HG03196 (cell line): Measurements from ENCODE around the gene SIX5.
A peak's percentile ranks its signal among the peaks of the same experiment; 100 is the strongest.

Experiments
- ATAC-seq: cut with Tn5 transposase; IDR thresholded peaks from one replicate; pipeline ENCODE4 v1.9.1; 2021; ENCODE audit not compliant: unreplicated experiment

The SIX5 gene

GRCh38 chr19:45793178-45793564 is 24.1 kb upstream of the SIX5 start:
- no peak for ATAC-seq

- ATAC-seq: peak; percentile 95
Observed at GRCh38 chr19:45792470-45793177, 23.6 kb upstream of the SIX5 start, which contains the start of gene DMWD. Gene DMWD, minus strand, starts transcription at chr19:45792845. Its CDS starts 89 bp downstream, at chr19:45792756.

GRCh38 chr19:45791744-45792469 is 22.9 kb upstream of the SIX5 start:
- peak; percentile 17 for ATAC-seq

- ATAC-seq: no peak
Observed at GRCh38 chr19:45790942-45791341, 21.9 kb upstream of the SIX5 start.

- no peak for ATAC-seq
Observed at GRCh38 chr19:45789035-45789786, 20.2 kb upstream of the SIX5 start.

- no peak for ATAC-seq
Observed at GRCh38 chr19:45786533-45786894, 17.5 kb upstream of the SIX5 start.

GRCh38 chr19:45785781-45786532 is 16.9 kb upstream of the SIX5 start:
- no peak for ATAC-seq

- no peak for ATAC-seq
Observed at GRCh38 chr19:45785097-45785496, 16.0 kb upstream of the SIX5 start.

GRCh38 chr19:45784096-45784495 is 15.0 kb upstream of the SIX5 start:
- no peak for ATAC-seq

- no peak for ATAC-seq
Observed at GRCh38 chr19:45782820-45783785, 14.1 kb upstream of the SIX5 start.

GRCh38 chr19:45782162-45782691 is 13.2 kb upstream of the SIX5 start, which contains the start of gene DMPK:
Gene DMPK, minus strand, starts transcription at chr19:45782490. Its CDS starts 138 bp downstream, at chr19:45782352.
- no peak for ATAC-seq

- no peak for ATAC-seq
Observed at GRCh38 chr19:45781214-45782161, 12.4 kb upstream of the SIX5 start.

- ATAC-seq: no peak
Observed at GRCh38 chr19:45780448-45781213, 11.6 kb upstream of the SIX5 start.

- ATAC-seq: no peak
Observed at GRCh38 chr19:45780146-45780447, 11.0 kb upstream of the SIX5 start.

GRCh38 chr19:45779231-45780145 is 10.4 kb upstream of the SIX5 start:
- peak; percentile 66 for ATAC-seq

GRCh38 chr19:45778010-45778661 is 9.1 kb upstream of the SIX5 start:
- ATAC-seq: no peak
